ENCODE results near the gene RAB3GAP1. TPM values are rescaled to one million over a fixed set of nuclear protein-coding genes. Genes with fewer than 3 reads are reported as not detected.
"Not testable (repeated sequence)": the region's sequence is repeated elsewhere in the genome, so short reads cannot be mapped to it uniquely, and the experiment has no call there.

The RAB3GAP1 gene
- total RNA-seq, 2 experiments from 2014 or later = 55.5 to 59.7 TPM

DNA sequence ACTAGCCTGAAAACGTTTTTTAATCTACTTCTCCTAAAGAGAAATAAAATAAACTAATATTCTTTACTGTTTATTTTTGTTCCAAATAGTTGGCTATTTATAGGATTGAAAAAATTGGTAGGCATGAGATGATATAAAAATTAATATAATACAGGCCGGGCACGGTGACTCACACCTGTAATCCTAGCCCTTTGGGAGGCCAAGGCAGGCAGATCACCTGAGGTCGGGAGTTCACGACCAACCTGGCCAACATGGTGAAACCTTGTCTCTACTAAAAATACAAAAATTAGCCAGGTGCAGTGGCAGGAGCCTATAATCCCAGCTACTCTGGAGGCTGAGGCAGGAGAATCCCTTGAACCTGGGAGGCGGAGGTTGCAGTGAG is 69.6 kb downstream of the RAB3GAP1 start:
- CTCF ChIA-PET = interaction anchor here (0.7 to 0.9 kb wide), 2 partner anchors 10 to 75 kb away, joined by 3 read pairs; partner anchors contain the start of gene MAP3K19
- H3K27me3 Mint-ChIP-seq (ENCODE audit: low read depth); intact Hi-C loops (cut with micrococcal nuclease); H3K4me3 Mint-ChIP-seq; H3K9me3 Mint-ChIP-seq; H3K4me1 Mint-ChIP-seq (ENCODE audit: low read depth); DNase-seq; H3K27ac Mint-ChIP-seq: not testable (repeated sequence)
- H3K36me3 Mint-ChIP-seq (ENCODE audit: low read depth) = peaks cover 22% of the 10 kb centered on the region

DNA sequence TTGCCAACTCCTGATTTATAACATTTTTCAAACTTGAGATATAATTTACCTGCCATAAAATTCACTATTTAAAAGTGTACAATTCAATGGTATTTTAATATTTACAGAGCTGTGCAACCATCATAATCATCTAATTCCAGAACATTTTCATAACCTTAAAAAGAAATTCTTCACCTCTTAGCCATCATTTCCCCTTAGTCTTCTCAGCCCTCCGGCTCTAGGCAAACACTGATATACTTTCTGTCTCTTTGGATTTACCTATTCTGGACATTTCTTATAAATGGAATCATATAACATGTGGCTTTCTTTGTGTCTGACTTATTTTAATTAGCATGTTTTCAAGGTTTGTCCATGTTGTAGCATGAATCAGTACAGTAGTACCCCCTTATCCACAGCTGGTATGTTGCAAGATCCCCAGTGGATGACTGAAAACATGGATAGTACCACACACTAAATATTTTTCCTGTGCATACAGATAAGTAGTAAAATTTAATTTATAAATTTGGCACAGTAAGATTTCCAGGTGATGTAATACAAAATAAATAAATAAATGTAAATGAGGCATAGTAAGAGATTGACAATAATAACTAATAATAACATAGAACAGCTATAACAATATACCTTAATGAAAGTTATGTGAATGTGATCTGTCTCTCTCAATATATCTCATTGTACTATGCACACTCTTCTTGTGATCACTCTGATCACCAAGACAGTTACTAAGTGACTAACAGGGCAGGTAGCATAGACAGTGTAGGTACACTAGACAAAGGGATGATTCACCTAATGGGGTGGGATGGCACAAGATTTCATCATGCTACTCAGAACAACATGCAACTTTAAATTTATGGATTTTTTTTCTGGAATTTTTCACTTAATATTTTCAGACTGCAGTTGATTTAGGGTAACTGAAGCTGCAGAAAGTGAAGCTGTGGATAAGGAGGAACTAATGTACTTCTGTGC is 73.1 kb downstream of the RAB3GAP1 start:
- H3K36me3 Mint-ChIP-seq (ENCODE audit: low read depth) = peaks cover 31% of the 10 kb centered on the region
- peaks cover 4% of the 10 kb centered on the region for H3K4me1 Mint-ChIP-seq (ENCODE audit: low read depth)
- intact Hi-C loops (cut with micrococcal nuclease) = no loop called here
- no peak overlapping the region for H3K4me3 Mint-ChIP-seq
- no peak for DNase-seq
- no peaks in the 10 kb centered on the region for H3K9me3 Mint-ChIP-seq
- CTCF ChIA-PET = no interaction called here
- H3K27me3 Mint-ChIP-seq (ENCODE audit: low read depth) = no peaks in the 10 kb centered on the region
- peak overlapping the region; percentile 62 for H3K27ac Mint-ChIP-seq

DNA sequence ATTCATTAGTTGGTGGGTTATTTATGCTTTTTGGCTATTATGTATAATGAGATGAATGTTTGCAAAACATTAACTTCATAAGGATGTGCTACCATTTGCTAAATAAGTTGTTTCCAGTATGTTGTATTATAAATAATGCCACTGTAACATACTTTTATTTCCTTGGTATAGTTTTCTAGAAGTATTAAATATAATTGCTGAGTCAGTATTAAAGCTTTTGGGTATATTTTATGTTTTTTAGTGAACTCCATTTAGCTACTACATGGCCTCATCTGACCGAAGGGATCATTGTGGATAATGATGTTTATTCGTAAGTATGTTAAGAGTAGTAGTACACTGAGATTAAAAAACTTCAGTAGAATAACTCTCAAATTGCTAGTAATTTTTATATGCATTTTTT is 73.8 kb downstream of the RAB3GAP1 start:
- no peaks in the 10 kb centered on the region for H3K9me3 Mint-ChIP-seq

DNA sequence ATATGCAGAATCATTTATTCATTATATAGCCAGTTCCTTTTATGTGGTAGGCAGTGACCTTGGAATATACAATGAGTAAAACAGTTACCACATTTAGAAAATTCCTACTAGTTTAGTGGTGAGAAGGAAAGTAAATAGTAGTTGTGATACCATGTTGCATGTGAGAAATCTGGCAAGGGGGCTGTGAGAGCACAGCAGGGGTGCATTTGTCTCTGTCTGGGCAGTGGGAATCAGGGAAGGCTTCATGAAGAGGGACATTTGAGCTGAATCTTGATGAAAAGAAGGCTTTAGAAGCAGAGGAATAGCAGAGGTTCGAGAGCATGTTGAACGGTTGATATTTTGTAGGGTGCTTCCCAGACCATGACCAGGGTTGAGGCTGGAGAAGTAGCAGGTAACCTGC is 78.7 kb downstream of the RAB3GAP1 start:
- H3K9me3 Mint-ChIP-seq = no peaks in the 10 kb centered on the region
- no peak overlapping the region for H3K27ac Mint-ChIP-seq
- no peak for DNase-seq
- H3K4me3 Mint-ChIP-seq = no peak overlapping the region
- CTCF ChIA-PET = interaction anchor here (1.2 to 1.4 kb wide), 2 partner anchors 9 to 127 kb away, joined by 3 to 4 read pairs; no protein-coding TSS in a partner anchor
- peaks cover 45% of the 10 kb centered on the region for H3K36me3 Mint-ChIP-seq (ENCODE audit: low read depth)
- peaks cover 9% of the 10 kb centered on the region for H3K4me1 Mint-ChIP-seq (ENCODE audit: low read depth)
- no peaks in the 10 kb centered on the region for H3K27me3 Mint-ChIP-seq (ENCODE audit: low read depth)
- intact Hi-C loops (cut with micrococcal nuclease) = no loop called here

More for the DNA sequence above, 73.8 kb downstream of the RAB3GAP1 start:
- Mint-ChIP-seq H3K4me3 (no peak overlapping the region), H3K27ac (peak overlapping the region; percentile 62), H3K4me1 (ENCODE audit: low read depth) (peaks cover 3% of the 10 kb centered on the region), H3K36me3 (ENCODE audit: low read depth) (peaks cover 31% of the 10 kb centered on the region), H3K27me3 (ENCODE audit: low read depth) (no peaks in the 10 kb centered on the region)
- intact Hi-C loops (cut with micrococcal nuclease) = no loop called here
- CTCF ChIA-PET = interaction anchor here (0.7 kb wide), 1 partner anchor 1279 kb away, joined by 3 read pairs; no protein-coding TSS in a partner anchor
- no peak for DNase-seq

DNA sequence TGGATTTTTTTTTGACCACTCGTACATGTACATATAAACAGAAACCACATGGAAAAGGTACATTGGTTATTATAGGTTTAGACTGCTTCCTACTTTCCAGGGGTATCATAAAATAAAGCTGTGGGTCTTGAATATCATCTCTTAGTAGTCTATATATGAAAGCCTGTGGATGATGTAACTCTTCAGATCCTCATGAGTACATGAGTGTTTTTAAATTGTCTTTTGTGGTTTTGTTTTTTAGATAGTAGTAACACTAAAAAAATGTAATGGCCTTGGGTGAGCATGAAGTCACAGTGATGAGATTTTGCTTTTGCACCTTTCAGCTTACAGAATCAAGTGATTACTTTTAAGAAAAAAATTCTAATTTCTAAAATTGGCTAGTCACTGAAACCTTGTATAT is 80.2 kb downstream of the RAB3GAP1 start:
- no peak for DNase-seq
- H3K9me3 Mint-ChIP-seq = no peaks in the 10 kb centered on the region
- CTCF ChIA-PET = interaction anchor here (1.4 kb wide), 1 partner anchor 128 kb away, joined by 4 read pairs; no protein-coding TSS in a partner anchor
- no peak overlapping the region for H3K4me3 Mint-ChIP-seq
- no peak overlapping the region for H3K27ac Mint-ChIP-seq
- H3K36me3 Mint-ChIP-seq (ENCODE audit: low read depth) = peaks cover 51% of the 10 kb centered on the region
- H3K4me1 Mint-ChIP-seq (ENCODE audit: low read depth) = peaks cover 9% of the 10 kb centered on the region
- H3K27me3 Mint-ChIP-seq (ENCODE audit: low read depth) = no peaks in the 10 kb centered on the region
- intact Hi-C loops (cut with micrococcal nuclease) = no loop called here

DNA sequence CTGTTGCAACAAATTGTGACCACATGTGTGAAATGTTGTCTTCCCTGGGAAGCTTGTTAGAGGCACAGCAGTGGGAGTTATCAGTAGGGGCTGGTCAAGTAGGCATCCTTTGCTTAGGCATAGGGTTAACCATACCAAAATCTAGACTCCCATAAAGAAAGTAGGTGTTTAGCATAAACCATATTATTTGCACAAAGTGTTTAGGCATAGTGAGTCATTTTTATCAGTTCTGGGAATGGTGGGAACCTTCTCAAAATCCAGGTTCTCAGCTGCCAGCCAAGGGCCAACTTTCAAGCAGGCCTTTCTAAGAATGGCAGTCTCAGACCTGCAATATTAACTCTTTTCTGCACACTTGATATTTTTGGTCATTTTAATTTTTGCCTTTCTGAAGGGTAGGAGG is 88.5 kb downstream of the RAB3GAP1 start:
- CTCF ChIA-PET = interaction anchor here (1.0 kb wide), 1 partner anchor 98 kb away, joined by 4 read pairs; no protein-coding TSS in a partner anchor
- Mint-ChIP-seq H3K4me3 (no peak overlapping the region), H3K27ac (no peak overlapping the region), H3K36me3 (ENCODE audit: low read depth) (peaks cover 71% of the 10 kb centered on the region), H3K27me3 (ENCODE audit: low read depth) (no peaks in the 10 kb centered on the region), H3K4me1 (ENCODE audit: low read depth) (peaks cover 5% of the 10 kb centered on the region), H3K9me3 (peaks cover 9% of the 10 kb centered on the region)
- DNase-seq = no peak
- intact Hi-C loops (cut with micrococcal nuclease) = no loop called here

DNA sequence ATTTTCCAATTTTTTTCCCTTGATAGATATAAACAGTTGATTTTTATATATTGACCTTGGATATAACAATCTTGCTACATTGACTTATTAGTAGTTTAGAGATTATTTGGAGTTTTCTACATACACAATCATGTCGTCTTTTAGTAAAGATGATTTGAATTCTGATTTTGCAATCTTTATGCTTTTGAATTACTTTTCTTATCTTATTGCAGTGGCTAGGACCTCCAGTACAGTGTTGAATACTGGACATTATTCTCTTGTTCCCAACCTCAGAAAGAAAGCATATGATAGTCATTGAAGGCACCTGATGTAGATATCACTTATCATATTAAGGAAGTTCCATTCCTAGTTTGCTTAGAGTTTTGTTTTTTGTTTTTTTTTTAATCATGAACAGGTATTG is 90.2 kb downstream of the RAB3GAP1 start:
- Mint-ChIP-seq H3K4me1 (ENCODE audit: low read depth) (peaks cover 5% of the 10 kb centered on the region), H3K9me3 (peaks cover 9% of the 10 kb centered on the region), H3K27ac (no peak overlapping the region), H3K27me3 (ENCODE audit: low read depth) (no peaks in the 10 kb centered on the region), H3K4me3 (no peak overlapping the region), H3K36me3 (ENCODE audit: low read depth) (peaks cover 61% of the 10 kb centered on the region)
- no peak for DNase-seq
- CTCF ChIA-PET = no interaction called here
- intact Hi-C loops (cut with micrococcal nuclease) = no loop called here

DNA sequence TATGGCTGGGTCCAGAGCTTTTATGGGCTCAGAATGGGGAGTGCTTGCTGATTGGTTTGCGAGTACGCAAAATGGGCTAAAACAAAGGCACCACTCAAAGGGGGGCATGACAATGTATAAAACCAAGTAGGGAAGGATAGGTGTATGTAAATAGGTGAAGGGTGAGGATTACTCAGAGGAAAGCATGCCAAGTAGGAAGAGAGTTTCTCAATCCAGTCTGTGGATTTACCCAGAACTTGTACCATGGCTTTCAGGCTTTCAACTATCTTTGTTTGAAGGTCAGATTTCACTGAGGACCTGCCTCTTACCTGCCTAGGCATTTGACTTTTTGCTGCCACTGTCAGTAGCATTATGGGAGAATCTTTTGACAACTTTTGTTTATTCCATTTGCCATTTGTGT is 92.3 kb downstream of the RAB3GAP1 start:
- no peaks in the 10 kb centered on the region for H3K27me3 Mint-ChIP-seq (ENCODE audit: low read depth)
- CTCF ChIA-PET = no interaction called here
- peaks cover 46% of the 10 kb centered on the region for H3K36me3 Mint-ChIP-seq (ENCODE audit: low read depth)
- H3K27ac Mint-ChIP-seq = no peak overlapping the region
- peaks cover 5% of the 10 kb centered on the region for H3K4me1 Mint-ChIP-seq (ENCODE audit: low read depth)
- H3K4me3 Mint-ChIP-seq = no peak overlapping the region
- peaks cover 9% of the 10 kb centered on the region for H3K9me3 Mint-ChIP-seq
- no peak for DNase-seq
- intact Hi-C loops (cut with micrococcal nuclease) = no loop called here

DNA sequence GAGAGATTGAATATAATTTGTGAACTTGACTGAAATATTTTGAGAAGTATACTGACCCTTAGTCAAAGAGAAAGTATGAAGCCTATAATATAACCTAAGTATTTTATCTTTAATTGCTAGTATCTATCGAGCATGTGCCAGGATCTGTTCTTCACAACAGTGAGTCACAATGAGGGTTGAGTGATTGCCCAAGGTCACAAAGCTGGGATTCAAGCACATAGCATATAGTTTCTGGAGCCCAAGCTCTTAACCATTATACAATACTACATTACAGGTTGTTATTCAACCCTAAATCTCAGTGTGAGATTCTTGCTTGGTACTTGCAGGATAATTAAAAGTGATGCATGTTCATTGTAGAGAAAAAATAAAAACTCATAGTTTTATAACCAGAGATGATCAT is 97.2 kb downstream of the RAB3GAP1 start:
- H3K9me3 Mint-ChIP-seq = no peaks in the 10 kb centered on the region
- CTCF ChIA-PET = no interaction called here
- no peaks in the 10 kb centered on the region for H3K27me3 Mint-ChIP-seq (ENCODE audit: low read depth)
- H3K4me3 Mint-ChIP-seq = no peak overlapping the region
- H3K36me3 Mint-ChIP-seq (ENCODE audit: low read depth) = peaks cover 22% of the 10 kb centered on the region
- H3K4me1 Mint-ChIP-seq (ENCODE audit: low read depth) = peaks cover 15% of the 10 kb centered on the region
- no peak for DNase-seq
- no peak overlapping the region for H3K27ac Mint-ChIP-seq
- intact Hi-C loops (cut with micrococcal nuclease) = no loop called here

DNA sequence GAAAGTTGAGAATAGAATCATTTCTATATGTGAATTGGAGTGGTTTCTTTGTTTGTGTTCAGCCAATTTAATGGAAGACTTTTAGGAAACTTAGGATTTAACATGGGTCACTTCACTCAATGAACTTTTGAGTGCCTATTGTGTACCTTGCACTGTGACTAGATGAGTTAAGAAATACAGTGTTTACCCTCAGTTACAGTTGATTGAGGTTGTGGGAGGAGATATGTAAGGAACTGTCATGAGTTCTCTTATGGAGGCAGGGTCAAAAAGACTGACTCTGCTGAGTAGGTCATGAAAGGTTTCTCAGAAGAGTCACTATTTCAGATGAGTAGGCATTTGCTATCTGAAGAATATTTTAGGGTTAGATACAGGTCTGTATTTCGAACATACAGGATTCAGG is 98.6 kb downstream of the RAB3GAP1 start:
- peaks cover 26% of the 10 kb centered on the region for H3K4me1 Mint-ChIP-seq (ENCODE audit: low read depth)
- H3K36me3 Mint-ChIP-seq (ENCODE audit: low read depth) = peaks cover 31% of the 10 kb centered on the region
- CTCF ChIA-PET = interaction anchor here (1.0 kb wide), 1 partner anchor 14 kb away, joined by 3 read pairs; no protein-coding TSS in a partner anchor
- no peak overlapping the region for H3K27ac Mint-ChIP-seq
- no peak overlapping the region for H3K4me3 Mint-ChIP-seq
- H3K27me3 Mint-ChIP-seq (ENCODE audit: low read depth) = no peaks in the 10 kb centered on the region
- DNase-seq = no peak
- intact Hi-C loops (cut with micrococcal nuclease) = no loop called here
- no peaks in the 10 kb centered on the region for H3K9me3 Mint-ChIP-seq

DNA sequence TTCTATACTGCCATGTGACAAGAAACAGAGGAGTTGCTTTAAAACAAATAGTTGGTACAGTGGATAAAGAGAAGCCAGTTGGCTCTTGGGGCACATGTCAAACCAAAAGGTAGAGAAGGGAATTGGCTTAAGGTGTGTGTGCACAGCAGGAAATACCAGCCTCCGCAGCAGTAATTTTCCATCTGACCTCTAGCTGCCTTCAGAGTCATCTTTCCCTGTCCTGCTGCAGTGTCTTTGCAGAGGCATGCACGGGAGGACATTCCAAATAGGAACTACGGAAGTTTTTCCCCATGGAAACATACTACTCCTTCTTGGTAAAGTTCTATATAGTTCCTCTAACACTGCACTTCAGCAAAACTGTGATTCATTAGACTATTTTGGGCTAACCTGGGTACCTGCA is 99.5 kb downstream of the RAB3GAP1 start:
- Mint-ChIP-seq H3K9me3 (no peaks in the 10 kb centered on the region), H3K36me3 (ENCODE audit: low read depth) (peaks cover 35% of the 10 kb centered on the region), H3K27ac (no peak overlapping the region), H3K4me1 (ENCODE audit: low read depth) (peaks cover 28% of the 10 kb centered on the region), H3K27me3 (ENCODE audit: low read depth) (no peaks in the 10 kb centered on the region), H3K4me3 (no peak overlapping the region)
- no peak for DNase-seq
- intact Hi-C loops (cut with micrococcal nuclease) = no loop called here
- CTCF ChIA-PET = interaction anchor here (1.0 kb wide), 1 partner anchor 15 kb away, joined by 3 read pairs; no protein-coding TSS in a partner anchor

DNA sequence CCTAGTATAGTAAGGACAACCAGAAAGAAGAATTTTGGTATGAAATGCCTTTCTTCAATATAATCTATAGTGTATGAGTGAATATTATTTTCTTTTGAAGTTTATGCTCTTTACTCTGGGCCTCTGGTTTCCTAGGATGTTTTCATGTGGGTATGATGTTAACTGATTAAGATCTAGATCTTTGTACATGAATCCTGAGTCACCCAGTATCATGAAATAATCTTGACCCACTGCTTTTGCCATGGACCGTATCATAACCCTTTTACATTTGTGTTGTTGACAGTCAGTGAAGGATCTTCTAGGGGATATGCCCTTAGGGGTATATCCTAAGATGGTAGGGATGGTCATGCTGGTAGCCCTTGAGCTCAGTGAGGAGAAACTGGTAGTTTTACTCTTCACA is 100.3 kb downstream of the RAB3GAP1 start:
- no peaks in the 10 kb centered on the region for H3K9me3 Mint-ChIP-seq
- peaks cover 30% of the 10 kb centered on the region for H3K4me1 Mint-ChIP-seq (ENCODE audit: low read depth)
- CTCF ChIA-PET = no interaction called here
- intact Hi-C loops (cut with micrococcal nuclease) = no loop called here
- H3K27ac Mint-ChIP-seq = no peak overlapping the region
- H3K36me3 Mint-ChIP-seq (ENCODE audit: low read depth) = peaks cover 37% of the 10 kb centered on the region
- DNase-seq = no peak
- H3K4me3 Mint-ChIP-seq = no peak overlapping the region
- H3K27me3 Mint-ChIP-seq (ENCODE audit: low read depth) = no peaks in the 10 kb centered on the region
